Activated CD4-positive, alpha-beta memory T cell treated with anti-CD3 and anti-CD28 coated beads for 36 hours (primary cell): ENCODE data around the gene BRSK2. TPM values are rescaled to one million over a fixed set of nuclear protein-coding genes. Genes with fewer than 3 reads are reported as not detected.

ENCODE experiments used
- CTCF ChIA-PET: fragments of 350-600 bp; sonication (Branson Sonifier 250); formaldehyde crosslinking; loops from one replicate; lab custom pipeline; 2021; ENCODE audit warnings: antibody characterized with exemption, inconsistent platforms; lab: Charles Lee
- POLR2A ChIA-PET: fragments of 350-600 bp; sonication (Branson Sonifier 250); formaldehyde crosslinking; loops from one replicate; lab custom pipeline; 2021; ENCODE audit warnings: antibody characterized with exemption; lab: Charles Lee
- DNase-seq: peaks from one replicate; pipeline ENCODE4 v3.0.0-alpha.2; 2020
- H3K27ac Mint-ChIP-seq: one replicate; pipeline ENCODE4 v1.8.0; 2021; ENCODE audit warnings: mixed read lengths
- H3K27me3 Mint-ChIP-seq: one replicate; pipeline ENCODE4 v1.8.0; 2021; ENCODE audit warnings: mixed read lengths
- H3K36me3 Mint-ChIP-seq: one replicate; pipeline ENCODE4 v1.8.0; 2021; ENCODE audit warnings: mixed read lengths
- H3K4me1 Mint-ChIP-seq: one replicate; pipeline ENCODE4 v1.8.0; 2021; ENCODE audit warnings: low read depth, mixed read lengths
- H3K4me3 Mint-ChIP-seq: one replicate; pipeline ENCODE4 v1.8.0; 2021; ENCODE audit warnings: mild to moderate bottlenecking, mixed read lengths
- H3K9me3 Mint-ChIP-seq: one replicate; pipeline ENCODE4 v1.8.0; 2021; ENCODE audit warnings: mixed read lengths
- intact Hi-C: fragments of 100-400 bp; cut with micrococcal nuclease; formaldehyde crosslinking; loops from one replicate; pipeline ENCODE4 v1.15.1; 2023
- total RNA-seq, 2 experiments: library from RNA; stranded (reverse); gene quantifications; one replicate each; pipeline ENCODE4 v1.2.3, GENCODE V29; 2021

The BRSK2 gene
- total RNA-seq, 2 experiments from 2014 or later: 0.46 to 0.64 TPM

GRCh38 chr11:1371377-1371776, 18.4 kb upstream of the BRSK2 start:
- H3K4me3 Mint-ChIP-seq: no peak overlapping the region
- intact Hi-C loops: no loop called here
- H3K9me3 Mint-ChIP-seq: peaks cover 6% of the 10 kb centered on the region
- ChIA-PET CTCF (no interaction called here), POLR2A (no interaction called here)
- no peaks in the 10 kb centered on the region for H3K4me1 Mint-ChIP-seq
- peaks cover 2% of the 10 kb centered on the region for H3K27me3 Mint-ChIP-seq
- no peak for DNase-seq
- no peak overlapping the region for H3K27ac Mint-ChIP-seq
- no peaks in the 10 kb centered on the region for H3K36me3 Mint-ChIP-seq

DNA sequence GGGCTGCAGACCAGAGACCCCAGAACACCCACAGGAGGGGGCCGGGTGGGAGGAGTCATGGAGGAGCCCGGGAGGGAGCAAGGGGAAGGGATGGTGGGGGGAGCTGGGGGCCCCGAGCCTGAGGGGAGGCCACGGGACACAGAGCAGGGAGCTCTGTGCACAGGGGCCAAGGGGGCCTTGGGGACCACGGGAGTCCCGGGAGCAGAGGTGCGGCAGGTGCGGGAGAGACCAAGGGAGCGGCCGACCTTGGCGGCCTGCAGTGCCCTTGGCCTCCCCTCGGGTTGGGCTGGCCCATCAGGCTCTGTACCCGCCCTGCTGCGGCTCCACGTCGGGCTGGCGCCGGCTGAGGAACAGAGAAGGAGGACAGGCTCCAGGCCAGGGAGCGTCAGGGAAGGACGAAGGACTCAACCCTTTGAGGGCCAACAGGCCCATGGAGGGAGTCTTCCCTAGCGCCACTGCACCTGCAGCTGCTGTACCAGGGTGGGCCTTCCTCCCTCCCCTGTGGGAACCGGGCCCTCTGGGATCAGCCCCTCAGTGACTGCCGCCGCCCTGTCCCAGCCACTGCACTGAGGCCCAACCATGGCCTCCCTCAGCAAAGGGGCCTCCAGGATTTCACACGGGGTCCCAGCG, 17.8 kb upstream of the BRSK2 start:
- no peak for DNase-seq
- Mint-ChIP-seq H3K27ac (no peak overlapping the region), H3K9me3 (peaks cover under 1% of the 10 kb centered on the region), H3K4me3 (no peak overlapping the region), H3K36me3 (no peaks in the 10 kb centered on the region), H3K27me3 (peaks cover 2% of the 10 kb centered on the region), H3K4me1 (no peaks in the 10 kb centered on the region)
- ChIA-PET POLR2A (no interaction called here), CTCF (no interaction called here)
- intact Hi-C loops: no loop called here

DNA sequence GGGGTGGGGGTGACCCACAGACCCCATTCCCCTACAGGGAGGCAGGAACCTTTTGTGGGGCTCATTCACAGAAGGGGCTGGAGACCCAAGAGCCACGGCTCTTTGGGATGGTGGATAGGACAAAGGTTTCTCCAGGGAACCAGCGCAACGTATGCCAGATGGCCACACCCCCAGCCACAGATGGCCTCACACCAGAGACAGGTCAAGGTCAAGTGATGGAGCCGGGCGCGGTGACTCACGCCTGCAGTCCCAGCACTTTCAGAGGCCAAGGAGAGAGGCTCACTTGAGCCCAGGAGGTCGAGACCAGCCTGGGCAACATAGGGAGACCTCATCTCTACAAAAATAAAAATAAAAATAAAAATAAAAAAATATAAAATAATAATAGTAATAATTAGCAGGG, 17.1 kb upstream of the BRSK2 start:
- H3K4me1 Mint-ChIP-seq: no peaks in the 10 kb centered on the region
- H3K27ac Mint-ChIP-seq: no peak overlapping the region
- POLR2A ChIA-PET: no interaction called here
- H3K27me3 Mint-ChIP-seq: peaks cover 2% of the 10 kb centered on the region
- no peaks in the 10 kb centered on the region for H3K9me3 Mint-ChIP-seq
- H3K36me3 Mint-ChIP-seq: no peaks in the 10 kb centered on the region
- CTCF ChIA-PET: no interaction called here
- DNase-seq: no peak
- intact Hi-C loops: no loop called here
- H3K4me3 Mint-ChIP-seq: no peak overlapping the region

GRCh38 chr11:1373536-1374214, 16.1 kb upstream of the BRSK2 start:
- Mint-ChIP-seq H3K27me3 (peaks cover 2% of the 10 kb centered on the region), H3K4me3 (no peak overlapping the region), H3K36me3 (no peaks in the 10 kb centered on the region), H3K27ac (no peak overlapping the region), H3K4me1 (no peaks in the 10 kb centered on the region), H3K9me3 (no peaks in the 10 kb centered on the region)
- intact Hi-C loops: no loop called here
- CTCF ChIA-PET: no interaction called here
- DNase-seq: no peak
- POLR2A ChIA-PET: no interaction called here

DNA sequence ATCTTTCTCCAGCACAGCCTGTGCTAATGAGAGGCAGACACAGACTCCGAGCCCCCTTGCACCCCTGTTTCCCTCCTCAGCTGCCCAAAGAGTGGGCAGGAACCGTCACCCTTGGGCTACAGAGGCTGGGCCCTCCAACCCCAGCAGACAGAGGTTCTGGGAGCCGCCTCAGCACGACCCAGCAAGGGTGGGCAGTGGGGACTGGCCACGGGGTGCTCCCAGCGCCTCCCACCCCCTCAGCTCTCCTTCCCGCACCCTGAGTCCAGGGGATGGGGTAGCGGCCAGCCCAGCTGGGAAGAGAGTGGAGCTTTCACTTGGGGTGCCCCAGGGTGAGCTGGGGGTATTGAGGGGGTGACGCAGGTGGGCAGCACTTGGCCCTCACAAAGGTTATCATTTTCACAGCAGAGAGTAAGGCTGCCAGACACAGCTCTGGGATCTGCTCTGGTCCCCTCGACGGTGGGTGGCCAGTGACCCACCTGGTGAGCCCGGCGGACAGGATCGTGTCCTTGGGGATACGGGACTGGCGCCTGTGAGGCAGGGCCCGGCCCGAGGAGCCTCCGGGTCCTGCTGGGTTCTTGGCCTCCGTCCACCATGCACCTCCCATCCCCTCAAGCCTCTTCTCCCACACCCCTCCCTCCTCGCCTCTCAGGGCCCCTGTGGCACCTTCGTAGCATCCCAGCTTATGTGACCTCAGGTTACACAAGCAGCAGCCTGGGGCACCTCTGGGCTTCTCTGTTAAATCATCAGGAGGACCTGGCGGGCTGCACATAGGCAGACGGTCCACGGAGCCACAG, 14.4 kb upstream of the BRSK2 start:
- DNase-seq: no peak
- H3K4me1 Mint-ChIP-seq: no peaks in the 10 kb centered on the region
- ChIA-PET POLR2A (no interaction called here), CTCF (no interaction called here)
- no peaks in the 10 kb centered on the region for H3K9me3 Mint-ChIP-seq
- no peaks in the 10 kb centered on the region for H3K36me3 Mint-ChIP-seq
- no peak overlapping the region for H3K27ac Mint-ChIP-seq
- no peak overlapping the region for H3K4me3 Mint-ChIP-seq
- intact Hi-C loops: no loop called here
- H3K27me3 Mint-ChIP-seq: no peaks in the 10 kb centered on the region

GRCh38 chr11:1375955-1376258, 13.8 kb upstream of the BRSK2 start:
- no peak for DNase-seq
- ChIA-PET POLR2A (no interaction called here), CTCF (no interaction called here)
- intact Hi-C loops: no loop called here
- Mint-ChIP-seq H3K4me1 (no peaks in the 10 kb centered on the region), H3K27me3 (no peaks in the 10 kb centered on the region), H3K4me3 (no peak overlapping the region), H3K9me3 (no peaks in the 10 kb centered on the region), H3K27ac (no peak overlapping the region), H3K36me3 (no peaks in the 10 kb centered on the region)

- H3K27me3 Mint-ChIP-seq: no peaks in the 10 kb centered on the region
- ChIA-PET POLR2A (no interaction called here), CTCF (no interaction called here)
- no peaks in the 10 kb centered on the region for H3K36me3 Mint-ChIP-seq
- no peaks in the 10 kb centered on the region for H3K9me3 Mint-ChIP-seq
- no peak overlapping the region for H3K27ac Mint-ChIP-seq
- H3K4me3 Mint-ChIP-seq: no peak overlapping the region
- DNase-seq: no peak
- intact Hi-C loops: no loop called here
- peaks cover under 1% of the 10 kb centered on the region for H3K4me1 Mint-ChIP-seq
Observed at GRCh38 chr11:1377231-1377780, 12.4 kb upstream of the BRSK2 start.

- H3K4me1 Mint-ChIP-seq: peaks cover 14% of the 10 kb centered on the region
- POLR2A ChIA-PET: no interaction called here
- no peak for DNase-seq
- no peaks in the 10 kb centered on the region for H3K27me3 Mint-ChIP-seq
- CTCF ChIA-PET: no interaction called here
- H3K4me3 Mint-ChIP-seq: peak overlapping the region; percentile 47
- H3K36me3 Mint-ChIP-seq: no peaks in the 10 kb centered on the region
- H3K27ac Mint-ChIP-seq: no peak overlapping the region
- H3K9me3 Mint-ChIP-seq: no peaks in the 10 kb centered on the region
- intact Hi-C loops: loop anchor here (2.0 to 10.0 kb wide), 2 partner anchors 71 to 177 kb away; no protein-coding TSS in a partner anchor
Observed at GRCh38 chr11:1381793-1382425, 7.8 kb upstream of the BRSK2 start.

DNA sequence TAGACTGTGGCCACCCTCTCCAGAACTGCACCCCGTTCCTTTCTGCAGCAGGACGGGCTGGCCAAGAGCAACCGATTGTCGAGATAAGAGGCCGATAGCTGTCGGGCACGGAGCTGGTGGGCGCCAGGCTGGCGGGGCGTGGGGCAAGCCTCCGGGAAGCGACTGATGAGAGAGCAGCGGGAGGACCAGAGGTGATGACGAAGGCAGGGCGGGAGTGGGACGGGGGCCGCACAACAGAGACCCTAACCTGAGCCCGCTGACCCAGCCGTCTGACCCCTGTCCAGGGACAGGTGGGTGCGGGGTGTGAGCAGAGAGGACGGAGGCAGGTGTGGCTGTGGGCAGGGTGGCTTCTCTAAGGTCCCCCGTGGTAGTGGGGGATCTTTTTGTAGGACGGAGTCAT, 7.3 kb upstream of the BRSK2 start:
- DNase-seq: no peak
- Mint-ChIP-seq H3K36me3 (no peaks in the 10 kb centered on the region), H3K27ac (no peak overlapping the region), H3K4me1 (peaks cover 14% of the 10 kb centered on the region), H3K4me3 (peak overlapping the region; percentile 47), H3K9me3 (no peaks in the 10 kb centered on the region), H3K27me3 (no peaks in the 10 kb centered on the region)
- intact Hi-C loops: loop anchor here (2.0 to 10.0 kb wide), 2 partner anchors 72 to 178 kb away; no protein-coding TSS in a partner anchor
- CTCF ChIA-PET: interaction anchor here (1.1 to 1.3 kb wide), 2 partner anchors 71 to 72 kb away, joined by 3 to 5 read pairs; no protein-coding TSS in a partner anchor
- POLR2A ChIA-PET: interaction anchor here (0.6 to 2.6 kb wide), 4 partner anchors 72 to 1114 kb away, joined by 3 to 16 read pairs (median 4); partner anchors contain the start of gene TOLLIP

- intact Hi-C loops: loop anchor here (2.0 to 10.0 kb wide), 2 partner anchors 72 to 178 kb away; no protein-coding TSS in a partner anchor
- Mint-ChIP-seq H3K36me3 (no peaks in the 10 kb centered on the region), H3K4me1 (peaks cover 14% of the 10 kb centered on the region), H3K27ac (peak overlapping the region; percentile 85), H3K4me3 (peak overlapping the region; percentile 65), H3K9me3 (no peaks in the 10 kb centered on the region), H3K27me3 (no peaks in the 10 kb centered on the region)
- ChIA-PET CTCF (interaction anchor here (0.6 to 1.9 kb wide), 4 partner anchors 71 to 192 kb away, joined by 3 to 6 read pairs (median 5); no protein-coding TSS in a partner anchor), POLR2A (interaction anchor here (0.6 to 2.6 kb wide), 5 partner anchors 73 to 1996 kb away, joined by 3 to 16 read pairs (median 3); partner anchors contain the start of gene TOLLIP)
- peak; percentile 89 for DNase-seq
Observed at GRCh38 chr11:1382831-1383607, 6.7 kb upstream of the BRSK2 start.
